Body of pancreas (tissue), 4 donors: ENCODE data around the gene SSR1. TPM values are rescaled to one million over a fixed set of nuclear protein-coding genes. Genes with fewer than 3 reads are reported as not detected.

Experiments used
- ATAC-seq: fragments of 150-250 bp; one replicate; pipeline ENCODE4 v1.9.1; 2016
- DNase-seq, 4 donors: peaks; one replicate each; pipeline ENCODE4 v3.0.0-alpha.2; 2019
- H3K27ac ChIP-seq, 4 donors: fragments of 200-600 bp; sonication (generic); 1 replicate in 3 of 4; 2 replicates in 1 of 4; pipeline versions ENCODE4 v1.5.1 to v1.6.1; 2016 to 2019; ENCODE audit warnings: mild to moderate bottlenecking in 1 of 4, mixed read lengths in 1 of 4, moderate library complexity in 1 of 4
- H3K27me3 ChIP-seq, 2 donors: fragments of 200-600 bp; sonication (generic); one replicate each; pipeline ENCODE4 v1.6.0; 2016; ENCODE audit warnings: mild to moderate bottlenecking in 1 of 2
- H3K36me3 ChIP-seq, 2 donors: fragments of 200-600 bp; sonication (generic); replicated peaks in 1 of 2; 2 replicates each; pipeline ENCODE4 v1.5.1; 2016; ENCODE audit warnings: low read depth in 2 of 2; ENCODE audit not compliant: insufficient read depth in 1 of 2
- H3K4me1 ChIP-seq: fragments of 200-600 bp; sonication (generic); one replicate; pipeline ENCODE4 v1.6.0; 2016
- H3K4me3 ChIP-seq, 2 donors: fragments of 200-600 bp; sonication (generic); 1 replicate in 1 of 2; 2 replicates in 1 of 2; pipeline ENCODE4 v1.5.1; 2016 to 2019
- H3K9me3 ChIP-seq, 3 donors: fragments of 200-600 bp; sonication (generic); 1 replicate in 2 of 3; 2 replicates in 1 of 3; pipeline ENCODE4 v1.5.1; 2016
- POLR2A ChIP-seq, 3 donors: fragments of 450-650 bp; IDR thresholded peaks; one replicate each; pipeline ENCODE4 v1.6.1; 2016; ENCODE audit warnings: antibody characterized with exemption in 3 of 3, mild to moderate bottlenecking in 2 of 3
- WGBS, 2 donors: methylation state at CpG; one replicate each; pipeline ENCODE4 v1.1.5; 2017; 5-methylcytosine and 5-hydroxymethylcytosine counted together
- intact Hi-C: fragments of 100-400 bp; cut with DNase I; formaldehyde crosslinking; loops from one replicate; pipeline ENCODE4 v1.15.1; 2023
- total RNA-seq, 2 donors: library from RNA; depleted of rRNA; stranded (reverse); fragments of >200 nt; gene quantifications; one replicate each; pipeline ENCODE4 v1.1.0, GENCODE V29; 2016
- TF ChIP-seq, protein P1 (sequence below), 7 experiments: fragments of 450-650 bp in 4 of 7; fragments of 200-600 bp in 3 of 7; sonication (generic) in 3 of 7; IDR thresholded peaks; one replicate each; pipeline ENCODE4 v1.5.1; 2016 to 2019; ENCODE audit warnings: antibody characterized with exemption in 7 of 7

Gene SSR1
- total RNA-seq, 2 donors from 2014 or later, result 50.1 TPM

- Histone ChIP-seq H3K9me3 (no peaks in the 10 kb centered on the region), H3K4me1 (peaks cover 71% of the 10 kb centered on the region), H3K27ac (peak overlapping the region; percentile 12 to 70 (median 64)), H3K27me3 (no peaks in the 10 kb centered on the region), H3K36me3 (peaks cover 0 to 5% of the 10 kb centered on the region in 2 donors), H3K4me3 (no peak overlapping the region)
- ATAC-seq (peak; percentile 75), DNase-seq (peak; percentile 55 to 82 (median 72))
- TF ChIP-seq POLR2A (IDR thresholded peaks at IDR 0.05), result no peak
- TF ChIP-seq, protein P1, sequence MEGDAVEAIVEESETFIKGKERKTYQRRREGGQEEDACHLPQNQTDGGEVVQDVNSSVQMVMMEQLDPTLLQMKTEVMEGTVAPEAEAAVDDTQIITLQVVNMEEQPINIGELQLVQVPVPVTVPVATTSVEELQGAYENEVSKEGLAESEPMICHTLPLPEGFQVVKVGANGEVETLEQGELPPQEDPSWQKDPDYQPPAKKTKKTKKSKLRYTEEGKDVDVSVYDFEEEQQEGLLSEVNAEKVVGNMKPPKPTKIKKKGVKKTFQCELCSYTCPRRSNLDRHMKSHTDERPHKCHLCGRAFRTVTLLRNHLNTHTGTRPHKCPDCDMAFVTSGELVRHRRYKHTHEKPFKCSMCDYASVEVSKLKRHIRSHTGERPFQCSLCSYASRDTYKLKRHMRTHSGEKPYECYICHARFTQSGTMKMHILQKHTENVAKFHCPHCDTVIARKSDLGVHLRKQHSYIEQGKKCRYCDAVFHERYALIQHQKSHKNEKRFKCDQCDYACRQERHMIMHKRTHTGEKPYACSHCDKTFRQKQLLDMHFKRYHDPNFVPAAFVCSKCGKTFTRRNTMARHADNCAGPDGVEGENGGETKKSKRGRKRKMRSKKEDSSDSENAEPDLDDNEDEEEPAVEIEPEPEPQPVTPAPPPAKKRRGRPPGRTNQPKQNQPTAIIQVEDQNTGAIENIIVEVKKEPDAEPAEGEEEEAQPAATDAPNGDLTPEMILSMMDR (IDR thresholded peaks at IDR 0.05), result no peak
- 35 to 46% methylated on average over 5 of the region's 5 CpGs for WGBS, 2 donors
- intact Hi-C loops, result no loop called here
Measured at GRCh38 chr6:7222197-7222596, 90.8 kb downstream of the SSR1 start.

- no peaks in the 10 kb centered on the region for H3K36me3 ChIP-seq
- DNase-seq, result peak in 3 of 4 donors; percentile 40 to 58 (median 55)
- H3K9me3 ChIP-seq, result no peaks in the 10 kb centered on the region
- TF ChIP-seq POLR2A (IDR thresholded peaks at IDR 0.05), result no peak
- TF ChIP-seq, protein P1 (IDR thresholded peaks at IDR 0.05), result no peak
- ATAC-seq, result no peak
- peaks cover 88% of the 10 kb centered on the region for H3K4me1 ChIP-seq
- no peaks in the 10 kb centered on the region for H3K27me3 ChIP-seq
- WGBS, 2 donors, result 44 to 59% methylated on average over 6 of the region's 6 CpGs
- peak overlapping the region; percentile 25 to 70 (median 64) for H3K27ac ChIP-seq
- H3K4me3 ChIP-seq, result no peak overlapping the region
- intact Hi-C loops, result no loop called here
Measured at GRCh38 chr6:7219310-7219709, 93.7 kb downstream of the SSR1 start.

- peaks cover 0 to 2% of the 10 kb centered on the region in 2 donors for H3K36me3 ChIP-seq
- intact Hi-C loops, result no loop called here
- TF ChIP-seq, protein P1 (IDR thresholded peaks at IDR 0.05), result peak in 1 of 7 experiments; percentile 7
- TF ChIP-seq POLR2A (IDR thresholded peaks at IDR 0.05), result no peak
- H3K4me3 ChIP-seq, result no peak overlapping the region
- 59 to 75% methylated on average over 2 of the region's 2 CpGs for WGBS, 2 donors
- H3K27ac ChIP-seq, result peak overlapping the region in 2 of 4 donors; percentile 62 to 70
- H3K9me3 ChIP-seq, result no peaks in the 10 kb centered on the region
- ATAC-seq (no peak), DNase-seq (no peak)
- peaks cover 85% of the 10 kb centered on the region for H3K4me1 ChIP-seq
- no peaks in the 10 kb centered on the region for H3K27me3 ChIP-seq
Measured at GRCh38 chr6:7218406-7218988, 94.5 kb downstream of the SSR1 start.

Other genes with a start within 250 kb of the SSR1 start
- 10 to 100 TPM; 33.5 to 44.8 TPM for gene RREB1, start 205.2 kb downstream of the SSR1 start, total RNA-seq
- under 1 TPM in 1 of 2 donors, not detected in 1; 0.26 TPM for gene CAGE1, start 76.5 kb upstream of the SSR1 start, total RNA-seq
- 10 to 100 TPM in 1 of 2 donors, 1 to 10 TPM in 1; 7.9 to 19.2 TPM for gene RIOK1, start 76.6 kb upstream of the SSR1 start, total RNA-seq
- 100 to 1,000 TPM in 1 of 2 donors, 10 to 100 TPM in 1; 85.0 to 127 TPM for gene DSP, start 228.5 kb upstream of the SSR1 start, total RNA-seq